ENCODE results near the gene ABHD12.

The ABHD12 gene

DNA sequence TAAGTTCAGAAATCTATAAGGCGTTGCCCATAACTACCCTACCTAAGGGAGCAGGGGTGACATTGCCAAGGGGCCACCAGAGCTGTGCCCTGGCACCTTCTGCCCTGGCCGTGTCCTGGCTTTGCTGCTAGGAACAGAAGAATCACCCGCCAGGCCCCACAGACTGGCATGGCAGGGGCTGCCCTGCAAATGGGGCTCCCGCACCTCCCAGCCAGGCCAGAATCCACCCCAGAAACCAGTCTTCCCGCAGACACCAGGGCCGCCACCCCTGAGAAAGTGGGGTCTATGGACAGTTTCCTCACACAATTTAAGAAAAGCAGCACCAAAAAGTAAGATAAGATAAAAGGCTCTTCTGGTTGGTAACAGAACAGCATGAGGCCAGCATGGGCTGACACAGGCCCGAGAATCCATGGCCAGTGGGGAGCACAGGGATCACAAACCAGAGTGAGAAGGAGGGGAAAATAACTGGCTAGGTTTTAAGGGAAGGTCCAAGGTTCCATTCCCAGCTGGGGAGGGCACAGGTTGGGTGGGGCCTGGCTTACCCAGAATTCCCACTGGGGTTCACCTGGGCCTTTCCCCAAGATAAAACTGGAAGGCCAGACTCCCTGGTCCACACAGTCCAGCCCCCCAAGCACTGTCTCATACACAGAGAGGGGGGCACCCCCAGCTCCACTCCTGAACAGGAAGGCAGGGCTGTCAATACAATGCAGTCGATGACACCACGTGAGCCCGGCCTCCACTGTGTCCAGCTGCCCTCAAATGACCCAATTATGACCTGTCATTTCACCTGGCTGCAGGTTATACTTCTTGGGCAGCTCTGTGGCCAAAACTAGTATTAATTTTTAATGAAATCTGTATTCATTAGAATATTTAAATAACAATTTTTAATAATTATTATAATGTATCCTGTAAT lies 83.4 kb downstream of the ABHD12 start:
- DNase-seq (ENCODE audit: low spot score) = no peak

DNA sequence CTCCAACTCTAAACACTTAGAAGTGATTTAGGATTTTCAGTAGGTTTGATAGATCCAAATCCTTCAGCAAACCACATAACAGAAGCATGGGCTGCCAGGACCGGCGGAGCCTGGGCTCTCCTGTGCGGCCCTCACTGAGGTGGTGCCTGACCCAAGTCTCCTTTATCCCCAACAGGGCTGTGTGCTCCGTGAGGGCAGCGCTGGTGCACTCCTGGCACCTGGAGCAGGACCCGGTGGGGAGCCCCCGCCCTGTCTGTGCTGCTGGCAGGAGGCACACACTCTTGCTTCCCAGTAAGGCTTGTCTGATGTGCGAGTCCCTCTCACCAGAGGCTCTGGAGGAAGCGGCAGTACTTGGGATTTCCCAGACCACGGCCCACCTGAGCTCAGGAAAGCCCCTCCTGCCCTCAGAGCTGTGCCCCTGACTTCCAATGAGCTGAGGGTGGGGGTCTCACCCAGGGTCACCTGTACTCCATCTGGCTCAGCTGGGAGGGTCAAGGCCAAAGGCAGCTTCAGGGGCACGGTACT lies 86.5 kb downstream of the ABHD12 start:
- DNase-seq (ENCODE audit: low spot score) = no peak

DNA sequence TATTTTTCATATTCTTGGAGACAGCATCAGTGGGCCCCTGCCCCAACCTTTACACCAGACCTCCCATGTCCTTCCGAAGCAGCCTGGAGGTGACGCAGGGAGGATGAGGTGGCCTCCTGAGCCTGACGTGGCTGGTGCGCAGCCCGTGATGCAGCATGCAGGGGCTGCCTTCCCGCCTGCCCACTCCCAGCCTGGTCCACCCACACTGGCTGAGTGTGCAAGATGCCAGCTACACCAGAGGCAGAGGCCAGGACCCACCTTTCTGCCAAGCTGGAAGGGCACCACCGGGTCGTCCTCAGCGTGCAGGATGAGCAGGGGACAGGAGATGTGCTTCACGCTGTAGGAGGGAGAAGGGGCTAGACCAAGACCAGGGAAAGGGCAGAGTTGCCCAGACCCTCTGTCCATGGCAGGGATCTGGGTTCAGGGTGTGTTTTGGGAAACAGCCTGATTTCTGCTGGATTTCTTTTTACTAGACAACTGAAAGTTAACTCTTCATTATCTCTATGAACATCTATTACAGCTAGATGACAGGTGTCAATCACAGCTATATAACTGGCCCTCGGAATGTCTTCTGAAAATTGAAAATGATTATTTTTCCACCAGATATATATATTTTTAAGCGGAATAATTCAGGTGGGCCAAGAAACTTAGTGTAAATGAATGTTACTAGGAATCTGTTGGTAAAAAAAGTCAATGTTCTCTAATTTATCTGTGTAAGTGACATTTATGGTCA lies 87.2 kb downstream of the ABHD12 start:
- DNase-seq (ENCODE audit: low spot score) = no peak

DNA sequence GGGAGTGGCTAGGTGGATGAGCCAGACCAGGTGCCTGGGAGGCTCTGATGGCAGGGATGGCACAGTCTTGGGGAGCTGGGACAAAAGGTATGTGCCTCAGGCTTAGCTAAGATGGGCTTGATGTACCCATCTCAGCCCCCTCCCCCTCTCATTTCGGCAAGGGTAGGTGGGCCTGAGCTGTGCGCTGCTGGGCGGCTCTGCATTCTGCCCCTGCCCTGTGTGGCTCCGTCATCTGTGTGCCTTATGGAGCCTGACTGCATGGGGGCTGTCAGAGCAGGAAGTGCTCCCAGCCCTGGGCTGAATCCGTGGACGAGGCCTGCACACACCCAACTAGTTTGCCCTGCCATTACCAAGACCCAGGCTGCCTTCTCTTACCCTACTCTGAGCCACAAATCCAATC lies 88.0 kb downstream of the ABHD12 start:
- DNase-seq (ENCODE audit: low spot score) = no peak

DNA sequence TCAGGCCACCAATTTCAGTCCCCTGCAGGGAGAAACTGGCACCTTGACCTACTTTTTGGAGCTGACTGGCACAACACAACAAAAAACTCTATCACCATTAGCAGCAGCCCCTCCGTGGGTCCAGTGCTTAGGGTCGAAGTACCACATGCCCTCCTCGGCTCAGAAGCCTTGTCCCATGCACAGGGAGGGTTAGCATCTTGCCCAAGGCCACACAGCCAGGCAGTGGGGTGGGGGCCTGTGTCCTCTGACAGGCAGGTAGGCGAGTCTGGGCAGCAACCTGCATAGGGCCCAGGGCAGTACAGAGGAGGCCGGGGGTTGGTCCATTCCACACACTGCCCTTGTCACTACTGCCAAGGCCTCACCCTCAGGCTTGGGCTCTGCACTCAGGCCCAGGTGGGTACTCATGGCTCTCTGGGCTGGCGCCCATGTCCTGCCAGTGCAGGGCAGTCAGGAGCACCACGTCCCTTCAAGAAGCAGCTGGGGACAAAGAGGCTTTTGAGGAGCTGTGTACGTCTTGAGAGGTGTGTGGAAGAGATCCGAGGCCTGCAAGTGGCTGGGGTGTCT lies 89.2 kb downstream of the ABHD12 start:
- no peak for DNase-seq (ENCODE audit: low spot score)

DNA sequence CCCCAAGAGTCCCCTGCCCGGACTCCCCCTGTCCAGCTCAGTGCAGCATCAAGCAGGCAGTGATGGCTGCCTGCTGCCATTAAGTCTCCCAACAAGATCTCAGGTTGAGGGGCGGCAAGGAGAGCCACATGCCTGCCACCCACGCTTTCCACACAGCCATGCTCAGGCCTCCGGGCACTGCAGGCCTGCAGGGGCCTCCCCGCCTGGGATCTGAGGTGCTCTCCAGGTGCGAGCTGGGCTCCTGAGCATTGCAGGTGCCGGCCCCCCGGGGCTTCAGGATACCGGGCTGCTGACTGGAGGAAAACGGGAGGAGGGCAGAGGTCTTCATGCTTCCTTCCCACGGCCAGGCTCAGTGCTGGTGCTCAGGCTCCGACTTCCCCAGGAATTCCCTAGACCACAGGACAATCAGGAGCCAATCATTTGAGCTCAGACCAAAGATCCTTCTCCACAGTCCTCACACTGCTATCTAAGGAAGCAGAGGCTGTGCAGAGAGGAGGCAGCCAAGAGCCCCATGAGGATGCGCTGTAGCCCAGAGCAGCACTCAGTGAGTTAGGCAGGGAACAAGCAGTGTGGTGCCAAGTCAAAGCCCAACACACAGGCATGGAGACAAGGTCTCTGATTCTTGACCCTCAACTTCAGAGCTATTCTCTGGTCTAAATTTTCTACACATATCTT lies 90.0 kb downstream of the ABHD12 start:
- no peak for DNase-seq (ENCODE audit: low spot score)

DNA sequence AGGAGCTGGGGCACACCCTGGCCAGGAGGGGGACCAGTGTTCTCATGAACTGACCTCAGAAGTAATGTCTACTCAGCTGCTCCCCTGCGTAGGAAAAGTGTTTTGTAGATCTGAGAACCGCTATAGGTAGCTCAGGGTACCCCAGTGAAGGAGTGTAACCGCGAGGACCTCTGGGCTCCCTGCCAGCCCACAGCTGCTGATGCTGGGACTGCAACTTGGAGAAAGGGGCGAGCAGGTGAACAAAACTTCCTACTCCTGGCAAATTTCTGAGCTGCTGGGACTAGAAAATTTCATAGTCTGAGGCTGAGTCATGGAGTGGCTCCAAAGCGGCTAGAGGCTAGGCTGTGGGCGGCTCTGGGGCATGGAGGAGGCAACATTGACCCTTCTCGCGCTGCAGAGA lies 90.8 kb downstream of the ABHD12 start:
- DNase-seq (ENCODE audit: low spot score) = no peak

DNA sequence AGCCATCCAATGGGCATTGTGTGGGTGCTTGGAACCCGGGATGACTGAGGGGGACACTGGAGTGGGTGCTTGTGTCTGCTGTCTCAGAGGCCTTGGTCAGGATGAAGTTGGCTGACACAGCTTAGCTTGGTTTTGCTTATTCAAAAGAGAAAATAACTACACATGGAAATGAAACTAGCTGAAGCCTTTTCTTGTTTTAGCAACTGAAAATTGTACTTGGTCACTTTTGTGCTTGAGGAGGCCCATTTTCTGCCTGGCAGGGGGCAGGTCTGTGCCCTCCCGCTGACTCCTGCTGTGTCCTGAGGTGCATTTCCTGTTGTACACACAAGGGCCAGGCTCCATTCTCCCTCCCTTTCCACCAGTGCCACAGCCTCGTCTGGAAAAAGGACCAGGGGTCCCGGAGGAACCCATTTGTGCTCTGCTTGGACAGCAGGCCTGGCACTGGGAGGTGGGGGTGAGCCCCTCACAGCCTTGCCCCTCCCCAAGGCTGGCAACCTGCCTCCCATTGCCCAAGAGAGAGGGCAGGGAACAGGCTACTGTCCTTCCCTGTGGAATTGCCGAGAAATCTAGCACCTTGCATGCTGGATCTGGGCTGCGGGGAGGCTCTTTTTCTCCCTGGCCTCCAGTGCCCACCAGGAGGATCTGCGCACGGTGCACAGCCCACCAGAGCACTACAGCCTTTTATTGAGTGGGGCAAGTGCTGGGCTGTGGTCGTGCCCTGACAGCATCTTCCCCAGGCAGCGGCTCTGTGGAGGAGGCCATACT lies 93.3 kb downstream of the ABHD12 start:
- no peak for DNase-seq (ENCODE audit: low spot score)

DNA sequence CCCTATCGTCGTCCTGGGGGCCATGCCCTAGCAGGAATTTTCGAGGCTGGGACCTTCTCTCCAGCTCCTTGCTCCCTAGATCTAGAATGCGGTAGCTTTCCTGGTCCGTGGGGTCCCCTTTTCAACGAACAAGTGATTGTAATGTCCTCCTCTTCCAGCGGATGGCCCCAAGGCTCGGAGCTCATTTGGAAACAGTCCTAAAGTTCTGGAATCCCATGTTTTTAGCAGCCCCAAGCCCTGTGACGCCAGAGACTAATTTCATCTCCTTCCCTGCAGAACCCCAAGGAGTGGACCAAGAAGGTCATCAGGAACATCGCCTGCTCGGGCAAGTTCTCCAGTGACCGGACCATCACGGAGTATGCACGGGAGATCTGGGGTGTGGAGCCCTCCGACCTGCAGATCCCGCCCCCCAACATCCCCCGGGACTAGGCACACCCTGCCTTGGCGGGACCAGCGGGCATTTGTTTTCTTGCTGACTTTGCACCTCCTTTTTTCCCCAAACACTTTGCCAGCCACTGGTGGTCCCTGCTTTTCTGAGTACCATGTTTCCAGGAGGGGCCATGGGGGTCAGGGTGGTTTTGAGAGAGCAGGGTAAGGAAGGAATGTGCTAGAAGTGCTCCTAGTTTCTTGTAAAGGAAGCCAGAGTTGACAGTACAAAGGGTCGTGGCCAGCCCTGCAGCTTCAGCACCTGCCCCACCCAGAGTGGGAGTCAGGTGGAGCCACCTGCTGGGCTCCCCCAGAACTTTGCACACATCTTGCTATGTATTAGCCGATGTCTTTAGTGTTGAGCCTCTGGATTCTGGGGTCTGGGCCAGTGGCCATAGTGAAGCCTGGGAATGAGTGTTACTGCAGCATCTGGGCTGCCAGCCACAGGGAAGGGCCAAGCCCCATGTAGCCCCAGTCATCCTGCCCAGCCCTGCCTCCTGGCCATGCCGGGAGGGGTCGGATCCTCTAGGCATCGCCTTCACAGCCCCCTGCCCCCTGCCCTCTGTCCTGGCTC lies 94.2 kb downstream of the ABHD12 start:
- no peak for DNase-seq (ENCODE audit: low spot score)

DNA sequence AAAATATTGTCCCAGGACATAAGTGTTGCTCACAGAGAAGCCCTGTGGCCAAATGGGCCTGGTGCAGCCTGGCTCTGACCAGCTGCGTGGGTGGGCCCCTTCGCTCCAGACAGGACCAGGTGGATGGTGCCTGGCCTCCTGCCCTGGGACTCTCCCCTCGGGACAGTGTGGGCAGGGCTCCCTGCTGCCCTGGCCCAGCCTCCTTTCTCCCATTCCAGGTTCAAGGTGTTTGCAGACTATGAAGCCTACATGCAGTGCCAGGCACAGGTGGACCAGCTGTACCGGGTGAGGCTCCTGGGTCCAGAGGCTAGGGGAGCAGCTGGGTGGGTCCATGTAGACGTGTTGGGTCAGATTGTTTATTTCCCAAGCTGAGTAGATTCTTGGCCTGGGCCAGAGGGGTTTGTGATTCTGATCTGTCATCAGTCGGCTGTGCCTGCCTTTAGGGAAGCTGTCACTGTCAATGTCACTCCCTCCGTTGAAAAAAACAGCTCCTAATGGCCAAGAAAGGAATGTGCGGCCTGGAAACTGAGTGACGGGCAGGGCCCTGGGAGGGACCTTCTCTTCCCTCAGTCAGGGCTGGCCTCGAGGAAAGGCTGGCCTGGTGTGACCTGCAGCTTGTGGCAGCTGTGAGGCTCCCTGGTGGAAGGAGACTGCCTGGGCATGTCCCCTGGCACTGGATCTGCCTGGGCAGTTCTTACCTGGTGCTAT lies 95.1 kb downstream of the ABHD12 start:
- DNase-seq (ENCODE audit: low spot score) = no peak

DNA sequence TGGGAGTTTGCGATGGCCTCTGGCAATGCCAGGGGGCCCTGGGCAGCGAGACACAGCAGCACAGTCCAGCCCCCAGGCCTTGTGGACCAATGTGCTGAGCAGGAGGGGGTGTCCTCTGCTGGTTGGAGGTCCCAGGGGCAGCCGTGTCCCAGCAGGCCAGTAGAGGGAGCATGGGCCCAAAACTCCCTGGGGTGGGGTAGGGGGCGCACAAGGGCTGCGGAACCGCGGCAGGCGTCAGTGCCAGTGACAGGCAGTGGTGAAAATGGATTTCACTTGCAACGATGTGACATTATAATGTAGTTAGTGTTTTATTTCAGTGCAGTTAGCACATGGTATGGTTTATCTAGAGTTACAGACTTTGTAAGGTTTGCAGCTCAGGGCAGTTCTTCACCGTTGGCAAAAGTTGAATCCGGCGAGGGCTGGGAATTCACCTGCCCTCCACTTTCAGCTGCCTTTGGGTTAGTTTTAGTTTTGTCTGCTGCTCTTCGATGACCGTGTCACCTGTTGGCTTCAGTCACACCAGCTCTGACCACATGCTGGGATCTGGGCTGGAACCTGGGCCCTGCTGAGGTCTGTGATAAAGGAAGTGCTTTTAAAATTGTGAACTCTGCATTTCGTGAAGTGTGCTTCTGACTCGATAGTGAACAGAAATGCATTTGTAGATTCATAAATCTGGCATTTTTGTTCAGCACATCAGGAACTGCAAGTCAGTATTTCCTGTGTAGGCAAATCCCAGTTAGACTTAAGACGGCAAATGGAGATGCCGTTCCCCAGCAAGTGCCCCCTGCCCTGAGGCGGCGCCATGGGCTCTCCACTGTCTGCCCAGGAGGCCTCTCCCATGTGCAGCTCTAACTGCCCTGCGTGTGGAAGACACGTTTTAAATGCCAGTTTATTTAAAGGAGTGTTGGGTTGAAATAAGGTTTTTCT lies 95.9 kb downstream of the ABHD12 start:
- DNase-seq (ENCODE audit: low spot score) = peak; percentile 51

DNA sequence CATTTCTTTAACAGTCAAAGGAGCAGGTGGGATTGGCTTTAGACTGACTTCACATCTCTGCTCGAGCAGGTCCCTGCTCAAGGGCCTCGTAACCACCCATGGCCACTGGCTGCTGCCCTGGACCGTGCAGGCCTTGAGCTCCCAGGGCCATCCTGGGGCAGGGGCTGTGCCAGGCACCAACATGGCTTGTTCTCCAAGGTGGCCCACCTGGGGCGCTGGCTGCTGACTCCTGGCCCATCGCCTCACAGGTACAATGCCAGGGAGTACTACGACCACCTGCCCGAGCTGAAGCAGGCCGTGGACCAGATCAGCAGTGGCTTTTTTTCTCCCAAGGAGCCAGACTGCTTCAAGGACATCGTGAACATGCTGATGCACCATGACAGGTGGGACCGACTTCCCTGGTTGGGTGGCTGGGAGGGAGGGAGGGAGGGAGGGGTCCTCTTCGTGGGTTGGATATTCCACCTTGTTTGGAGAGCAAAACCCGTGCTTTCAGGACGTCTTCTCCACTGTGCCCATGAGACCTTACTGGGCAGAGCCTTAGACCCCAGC lies 96.7 kb downstream of the ABHD12 start:
- no peak for DNase-seq (ENCODE audit: low spot score)

DNA sequence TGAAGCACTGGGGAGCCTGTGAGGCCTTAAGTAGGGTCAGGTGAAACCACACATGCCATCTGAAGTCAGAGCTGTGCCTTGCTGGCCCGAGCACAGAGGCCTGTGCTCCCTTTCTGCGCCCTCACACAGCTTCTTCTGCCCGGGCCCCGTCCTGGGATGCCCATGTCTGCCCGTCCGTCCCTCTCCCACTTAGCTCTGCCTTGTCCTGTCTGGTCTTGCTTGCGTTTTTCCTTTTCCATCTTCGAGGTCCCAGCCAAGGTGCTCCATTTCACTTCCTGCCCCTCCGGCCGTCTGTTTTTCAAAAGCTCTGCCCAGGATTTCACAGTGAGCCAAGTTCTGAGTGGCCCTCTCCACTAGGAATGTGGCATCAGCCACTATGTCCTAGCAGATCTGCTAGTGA lies 97.1 kb downstream of the ABHD12 start:
- no peak for DNase-seq (ENCODE audit: low spot score)

DNA sequence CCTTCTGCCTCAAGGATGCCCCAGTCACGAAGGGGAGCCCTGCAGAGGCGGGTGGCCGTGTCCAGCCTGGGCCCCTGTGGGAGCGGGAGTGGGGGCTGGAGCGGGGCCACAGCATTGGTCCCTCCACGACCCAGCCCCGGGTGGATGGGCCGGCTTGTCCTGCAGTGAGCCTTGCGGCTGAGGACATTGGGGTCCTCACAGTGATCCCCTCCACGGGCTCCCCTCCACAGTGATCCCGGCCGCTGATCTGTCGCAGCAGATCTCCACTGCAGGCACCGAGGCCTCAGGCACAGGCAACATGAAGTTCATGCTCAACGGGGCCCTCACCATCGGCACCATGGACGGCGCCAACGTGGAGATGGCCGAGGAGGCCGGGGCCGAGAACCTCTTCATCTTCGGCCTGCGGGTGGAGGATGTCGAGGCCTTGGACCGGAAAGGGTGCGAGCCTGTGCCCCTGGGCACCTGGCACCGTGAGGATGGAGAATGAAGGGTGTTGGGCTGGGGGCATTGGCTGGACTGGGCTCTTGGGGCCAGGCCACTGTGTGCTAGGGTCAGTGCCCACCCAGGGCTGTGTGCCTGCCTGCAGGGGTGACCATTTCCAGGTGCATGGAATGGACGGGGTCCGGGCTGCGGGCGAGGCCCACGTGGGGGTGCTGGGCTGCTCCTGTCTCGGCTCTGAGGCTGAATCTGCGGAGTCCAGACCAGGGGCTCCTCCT lies 98.3 kb downstream of the ABHD12 start:
- DNase-seq (ENCODE audit: low spot score) = no peak

DNA sequence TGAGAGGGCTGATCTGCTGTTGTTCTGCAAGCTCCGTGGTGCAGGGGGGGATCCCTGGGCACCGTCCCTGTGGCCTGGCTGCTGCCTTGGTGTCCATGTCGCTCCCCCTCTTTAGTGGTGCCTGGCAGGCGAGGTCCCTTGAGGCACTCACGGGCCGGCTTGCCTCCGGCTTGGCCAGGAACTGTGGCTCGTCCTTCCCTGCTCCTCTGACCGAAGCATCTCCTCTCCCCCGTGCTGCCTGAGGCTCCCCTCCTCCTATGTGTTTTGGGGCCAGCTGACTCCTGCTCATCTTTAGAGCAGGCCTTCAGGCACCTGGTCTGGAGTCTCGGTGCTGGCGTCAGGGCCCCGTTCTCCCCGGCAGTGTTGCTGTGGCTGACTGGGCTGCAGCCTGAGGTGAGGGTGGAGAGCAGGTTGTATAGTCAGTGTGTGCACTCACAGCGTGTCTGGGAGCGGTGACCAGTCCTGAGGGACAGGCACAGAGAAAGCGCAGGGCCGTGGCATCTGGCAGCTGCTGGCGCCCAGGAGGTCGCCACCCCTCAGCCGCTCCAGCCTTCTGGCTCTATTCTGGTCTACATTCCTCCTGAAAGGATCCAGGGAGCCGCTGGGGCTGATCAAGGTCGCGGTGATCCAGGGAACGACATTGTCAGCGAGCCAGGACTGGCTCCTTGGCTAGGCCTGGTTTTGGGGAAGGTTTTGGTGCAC lies 99.1 kb downstream of the ABHD12 start:
- no peak for DNase-seq (ENCODE audit: low spot score)

DNA sequence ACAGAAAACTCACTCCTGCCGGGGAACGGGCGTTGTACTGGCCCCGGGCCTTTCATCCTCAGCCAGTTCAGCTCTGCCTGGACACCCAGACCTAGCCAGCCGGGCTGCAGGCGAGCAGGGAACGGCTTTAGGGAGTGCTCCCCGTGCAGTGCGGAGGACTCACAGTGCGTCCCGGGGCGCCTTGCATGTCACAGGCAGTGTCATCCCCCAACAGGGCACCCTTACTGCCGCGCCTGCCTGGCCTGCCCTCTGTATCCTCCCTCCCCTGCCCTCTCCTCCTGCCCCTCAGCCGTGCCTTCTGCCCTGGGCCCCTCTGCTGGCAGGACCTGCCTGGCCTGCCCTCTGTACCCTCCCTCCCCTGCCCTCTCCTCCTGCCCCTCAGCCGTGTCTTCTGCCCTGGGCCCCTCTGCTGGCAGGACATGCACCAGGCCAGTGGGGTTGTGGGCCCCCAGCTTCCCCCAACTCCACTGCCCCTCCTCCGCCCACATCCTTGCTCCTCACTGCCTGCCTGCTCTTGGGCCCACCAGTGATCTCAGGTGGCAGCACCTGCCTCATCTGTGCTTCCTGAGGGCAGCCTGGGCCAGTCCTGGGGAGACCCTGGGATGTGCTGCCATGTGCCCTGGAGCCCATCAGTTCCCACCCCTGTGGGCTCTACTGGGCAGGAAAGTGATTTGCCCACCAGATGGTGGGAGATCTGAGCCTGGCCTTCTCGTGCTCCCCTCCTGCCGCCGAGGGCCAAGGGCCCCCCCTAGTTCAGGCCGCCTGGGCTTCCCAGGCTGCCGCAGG lies 99.8 kb downstream of the ABHD12 start:
- no peak for DNase-seq (ENCODE audit: low spot score)
